B cell (primary cell): Measurements from ENCODE around the gene DYNC1I1.

Experiments
- EZH2 ChIP-seq: IDR thresholded peaks from 2 replicates; pipeline ENCODE4 v1.6.1; 2012; ENCODE audit warnings: borderline replicate concordance, low read depth, mild to moderate bottlenecking, moderate library complexity, low read length; ENCODE audit not compliant: insufficient read depth, poor library complexity, severe bottlenecking
- TF ChIP-seq, protein P1 (sequence below): fragments of 200-600 bp; IDR thresholded peaks from one replicate; pipeline ENCODE4 v1.8.0; 2022; ENCODE audit warnings: antibody characterized with exemption, mild to moderate bottlenecking

DNA sequence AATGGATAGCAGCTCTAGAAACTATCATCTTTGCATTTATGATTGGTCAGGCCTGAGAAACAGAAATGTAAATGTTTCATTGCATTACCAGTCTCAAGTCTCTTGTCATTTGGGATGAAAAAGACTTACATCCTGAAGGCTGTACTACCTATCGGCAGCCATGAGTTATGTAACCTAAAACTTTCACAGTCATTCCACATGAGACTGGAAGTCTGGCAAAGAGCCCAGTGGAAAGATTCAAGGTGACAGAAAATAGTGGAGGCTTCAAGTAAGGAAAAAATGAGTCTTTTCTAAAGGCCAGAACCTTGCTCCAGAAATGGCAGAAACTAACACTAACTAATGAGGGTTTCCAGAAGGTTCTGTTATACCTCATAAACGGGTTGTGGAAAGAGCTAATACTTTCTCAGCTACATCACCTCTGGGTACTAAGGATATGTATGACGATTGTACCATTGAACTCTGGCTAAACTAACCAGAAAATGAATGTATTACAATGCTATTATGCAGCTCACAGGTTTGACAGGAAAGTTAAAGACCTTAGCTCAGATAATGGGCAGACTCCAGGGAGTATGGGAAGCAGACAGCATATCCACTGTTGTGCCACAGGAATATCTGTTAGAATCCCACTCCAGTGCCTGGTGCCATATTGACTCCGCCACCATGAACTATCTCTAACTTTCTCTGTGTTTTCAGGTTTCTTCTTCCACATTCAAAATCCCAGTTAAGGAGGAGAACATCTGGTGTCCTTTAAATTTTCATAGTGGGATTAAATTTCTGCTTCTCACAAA is 41.7 kb upstream of the DYNC1I1 start:
- no peak for TF ChIP-seq EZH2
- TF ChIP-seq, protein P1, sequence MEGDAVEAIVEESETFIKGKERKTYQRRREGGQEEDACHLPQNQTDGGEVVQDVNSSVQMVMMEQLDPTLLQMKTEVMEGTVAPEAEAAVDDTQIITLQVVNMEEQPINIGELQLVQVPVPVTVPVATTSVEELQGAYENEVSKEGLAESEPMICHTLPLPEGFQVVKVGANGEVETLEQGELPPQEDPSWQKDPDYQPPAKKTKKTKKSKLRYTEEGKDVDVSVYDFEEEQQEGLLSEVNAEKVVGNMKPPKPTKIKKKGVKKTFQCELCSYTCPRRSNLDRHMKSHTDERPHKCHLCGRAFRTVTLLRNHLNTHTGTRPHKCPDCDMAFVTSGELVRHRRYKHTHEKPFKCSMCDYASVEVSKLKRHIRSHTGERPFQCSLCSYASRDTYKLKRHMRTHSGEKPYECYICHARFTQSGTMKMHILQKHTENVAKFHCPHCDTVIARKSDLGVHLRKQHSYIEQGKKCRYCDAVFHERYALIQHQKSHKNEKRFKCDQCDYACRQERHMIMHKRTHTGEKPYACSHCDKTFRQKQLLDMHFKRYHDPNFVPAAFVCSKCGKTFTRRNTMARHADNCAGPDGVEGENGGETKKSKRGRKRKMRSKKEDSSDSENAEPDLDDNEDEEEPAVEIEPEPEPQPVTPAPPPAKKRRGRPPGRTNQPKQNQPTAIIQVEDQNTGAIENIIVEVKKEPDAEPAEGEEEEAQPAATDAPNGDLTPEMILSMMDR: no peak
